GM12872 (cell line): ENCODE measurements around the gene CDH4.

ENCODE experiments used
- TF ChIP-seq, protein P1 (sequence below): IDR thresholded peaks from 3 replicates; pipeline ENCODE4 v1.5.1; 2011; ENCODE audit warnings: low read depth, mild to moderate bottlenecking, low read length, moderate library complexity; ENCODE audit not compliant: insufficient read depth

Gene CDH4

DNA sequence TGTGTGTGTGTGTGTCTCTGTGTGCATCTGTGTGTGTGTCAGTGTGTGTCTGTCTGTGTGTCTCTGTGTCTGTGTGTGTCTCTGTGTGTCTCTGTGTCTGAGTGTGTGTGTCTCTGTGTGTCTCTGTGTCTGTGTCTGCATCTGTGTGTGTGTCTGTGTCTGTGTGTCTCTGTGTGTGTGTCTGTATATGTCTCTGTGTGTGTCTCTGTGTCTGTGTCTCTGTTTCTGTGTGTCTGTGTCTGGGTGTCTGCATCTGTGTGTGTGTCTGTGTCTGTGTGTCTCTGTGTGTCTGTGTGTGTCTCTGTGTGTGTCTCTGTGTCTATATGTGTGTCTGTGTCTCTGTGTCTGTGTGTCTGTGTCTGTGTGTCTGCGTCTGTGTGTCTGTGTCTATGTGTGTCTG is 605.8 kb downstream of the CDH4 start:
- TF ChIP-seq, protein P1, sequence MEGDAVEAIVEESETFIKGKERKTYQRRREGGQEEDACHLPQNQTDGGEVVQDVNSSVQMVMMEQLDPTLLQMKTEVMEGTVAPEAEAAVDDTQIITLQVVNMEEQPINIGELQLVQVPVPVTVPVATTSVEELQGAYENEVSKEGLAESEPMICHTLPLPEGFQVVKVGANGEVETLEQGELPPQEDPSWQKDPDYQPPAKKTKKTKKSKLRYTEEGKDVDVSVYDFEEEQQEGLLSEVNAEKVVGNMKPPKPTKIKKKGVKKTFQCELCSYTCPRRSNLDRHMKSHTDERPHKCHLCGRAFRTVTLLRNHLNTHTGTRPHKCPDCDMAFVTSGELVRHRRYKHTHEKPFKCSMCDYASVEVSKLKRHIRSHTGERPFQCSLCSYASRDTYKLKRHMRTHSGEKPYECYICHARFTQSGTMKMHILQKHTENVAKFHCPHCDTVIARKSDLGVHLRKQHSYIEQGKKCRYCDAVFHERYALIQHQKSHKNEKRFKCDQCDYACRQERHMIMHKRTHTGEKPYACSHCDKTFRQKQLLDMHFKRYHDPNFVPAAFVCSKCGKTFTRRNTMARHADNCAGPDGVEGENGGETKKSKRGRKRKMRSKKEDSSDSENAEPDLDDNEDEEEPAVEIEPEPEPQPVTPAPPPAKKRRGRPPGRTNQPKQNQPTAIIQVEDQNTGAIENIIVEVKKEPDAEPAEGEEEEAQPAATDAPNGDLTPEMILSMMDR = no peak

DNA sequence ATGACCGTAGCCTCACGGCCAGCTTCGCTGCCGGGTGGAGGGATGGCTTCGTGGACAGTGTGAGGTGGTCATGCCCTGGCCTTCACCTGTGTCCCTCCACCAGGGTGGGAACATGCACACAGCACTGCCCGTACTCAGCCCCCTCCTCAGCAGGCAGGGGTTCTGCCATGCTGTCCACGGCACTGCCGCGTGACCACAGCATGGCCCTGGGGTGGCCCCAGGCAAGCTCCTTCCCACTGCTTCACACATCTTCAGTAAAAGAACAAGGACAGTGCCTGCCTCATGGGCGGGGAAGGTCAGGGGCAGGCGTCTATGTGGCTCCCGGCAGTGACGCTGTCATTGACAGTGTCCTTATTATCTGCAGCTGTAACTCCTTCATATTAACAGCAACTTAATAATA is 607.7 kb downstream of the CDH4 start:
- TF ChIP-seq, protein P1 = no peak

DNA sequence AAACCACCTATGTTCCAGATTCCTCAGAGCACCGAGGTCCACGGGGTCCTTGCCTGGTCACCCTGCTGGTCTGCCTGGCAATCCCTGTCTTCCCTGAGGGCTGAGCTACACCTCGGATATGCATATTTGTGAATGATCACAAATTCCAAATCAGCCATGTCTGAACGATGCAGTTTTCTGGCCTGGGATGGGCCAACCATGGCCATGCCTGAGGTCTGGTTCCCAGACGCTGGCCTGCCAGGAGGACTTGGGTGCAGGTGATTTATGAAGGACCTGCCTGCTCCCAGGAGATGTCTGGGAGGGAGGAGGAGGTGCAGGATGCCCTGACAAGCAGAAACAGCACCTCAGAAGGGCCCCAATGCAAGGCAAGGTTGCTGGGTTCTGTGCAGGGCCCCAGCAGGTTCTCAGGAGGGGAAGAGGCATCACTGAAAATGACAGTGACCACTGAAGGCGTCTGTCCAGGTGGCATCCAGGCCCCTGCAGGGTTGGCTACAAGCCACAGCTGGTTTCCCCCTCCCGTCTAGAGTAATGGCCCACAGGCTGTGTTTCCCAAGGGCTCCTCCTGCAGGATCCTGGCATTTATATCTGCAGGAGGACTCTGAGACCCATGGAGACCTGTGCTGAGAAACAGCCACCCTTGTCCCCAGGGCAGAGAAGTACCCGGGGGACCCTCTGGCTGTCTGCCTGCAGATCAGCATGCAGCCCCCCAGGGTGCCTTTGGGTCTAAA is 608.4 kb downstream of the CDH4 start:
- TF ChIP-seq, protein P1 = no peak

DNA sequence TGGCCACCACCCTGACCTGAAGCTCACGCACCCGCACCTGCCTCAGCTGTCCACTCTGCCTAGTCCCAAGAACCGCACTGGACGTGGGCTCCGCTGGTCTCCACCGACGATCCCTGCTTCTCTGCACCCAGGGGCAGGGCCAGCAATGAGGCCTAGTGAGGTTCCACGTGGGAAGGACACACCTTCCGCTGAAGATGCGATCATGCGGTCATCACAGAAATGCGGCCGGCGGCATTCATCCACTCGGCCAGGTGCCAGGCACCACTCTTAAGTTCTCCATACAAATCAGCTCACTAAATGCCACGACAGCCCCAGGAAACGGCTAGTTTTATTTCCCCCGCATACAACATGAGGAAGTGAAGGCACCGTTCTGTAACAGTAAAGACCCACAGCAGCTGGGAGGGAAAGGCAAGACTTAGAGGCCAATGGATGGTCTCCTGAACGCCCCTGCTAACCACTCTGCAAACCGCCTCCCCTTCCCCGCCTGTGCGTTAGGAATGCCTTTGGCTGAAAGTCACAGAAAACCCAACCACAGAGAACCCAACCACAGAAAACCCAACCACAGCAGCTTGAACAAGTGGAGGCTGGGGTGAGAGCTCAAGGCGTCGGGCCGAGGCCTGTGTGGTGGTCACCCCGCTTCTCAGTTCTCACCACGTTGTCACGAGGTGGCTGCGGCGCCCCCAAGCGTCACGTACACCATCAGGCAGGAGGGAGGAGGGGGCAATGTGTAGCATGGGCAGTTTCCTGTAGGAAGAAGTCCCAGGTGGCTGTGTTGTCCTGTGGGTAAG is 609.2 kb downstream of the CDH4 start:
- TF ChIP-seq, protein P1 = no peak

DNA sequence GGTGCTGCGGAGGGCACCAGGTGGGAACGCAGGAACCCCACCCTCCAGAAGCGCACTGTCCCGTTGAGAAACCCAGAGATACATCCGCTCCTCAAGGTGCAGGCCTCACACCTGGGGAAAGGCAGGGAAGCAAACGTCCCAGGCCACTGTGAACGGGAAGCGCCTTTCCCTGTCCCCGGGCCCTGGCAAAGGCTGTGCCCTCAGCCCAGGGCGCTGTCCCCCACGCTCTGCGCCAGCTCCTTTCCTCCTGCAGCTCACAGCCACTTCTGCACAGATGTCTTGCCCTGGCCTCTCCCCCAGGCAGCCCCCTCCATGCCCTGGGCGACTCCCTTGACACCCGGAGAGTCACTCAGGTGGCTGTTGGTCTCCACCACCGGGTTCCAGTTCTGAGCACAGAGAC is 609.8 kb downstream of the CDH4 start:
- TF ChIP-seq, protein P1 = no peak

DNA sequence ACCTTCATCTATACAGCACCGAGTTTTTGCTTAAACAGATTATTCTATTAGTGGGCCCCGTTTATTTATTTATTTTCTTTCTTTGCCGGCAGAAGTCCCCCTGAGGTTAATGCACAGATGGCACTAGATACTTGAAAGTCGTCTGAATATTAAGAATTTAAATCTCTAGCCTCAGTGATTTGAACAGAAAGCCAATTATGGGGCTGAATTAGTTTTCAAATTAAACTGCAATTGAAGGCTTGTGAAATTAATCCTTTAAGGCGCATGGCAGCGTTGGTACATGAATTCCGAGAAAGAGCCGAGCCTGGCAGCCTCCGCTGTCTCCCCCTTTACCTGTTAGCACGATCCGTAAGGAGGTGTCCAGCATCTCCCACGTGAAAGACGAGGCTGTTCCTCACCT is 610.8 kb downstream of the CDH4 start:
- TF ChIP-seq, protein P1 = no peak

DNA sequence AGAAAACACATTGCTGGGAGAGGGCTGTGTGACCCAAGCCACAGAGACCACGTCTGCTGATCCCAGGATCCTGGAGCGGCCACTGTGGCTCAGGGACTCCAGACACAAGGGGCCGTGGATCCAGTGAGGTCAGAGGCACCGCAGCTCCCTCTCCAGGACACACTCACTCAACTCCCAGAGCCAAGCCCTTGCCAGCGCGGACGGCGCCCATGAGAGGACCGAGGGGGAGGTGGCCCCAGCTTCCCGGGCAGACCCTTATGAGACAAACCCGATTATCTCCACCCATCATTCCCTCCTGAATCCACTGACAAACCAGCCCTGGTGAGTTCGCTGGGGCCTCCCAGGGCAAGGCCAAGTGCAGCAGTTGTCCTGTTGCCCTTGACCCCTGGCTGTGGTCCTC is 612.4 kb downstream of the CDH4 start:
- TF ChIP-seq, protein P1 = no peak
